ENCODE results near the gene DMAC2L.

DMAC2L gene

GRCh38 chr14:50321009-50321660, 9.0 kb downstream of the DMAC2L start:
- peak; percentile 21 to 57 (median 31) for DNase-seq (ENCODE audit: low read depth in 4 of 4, low spot score in 1 of 4)

DNA sequence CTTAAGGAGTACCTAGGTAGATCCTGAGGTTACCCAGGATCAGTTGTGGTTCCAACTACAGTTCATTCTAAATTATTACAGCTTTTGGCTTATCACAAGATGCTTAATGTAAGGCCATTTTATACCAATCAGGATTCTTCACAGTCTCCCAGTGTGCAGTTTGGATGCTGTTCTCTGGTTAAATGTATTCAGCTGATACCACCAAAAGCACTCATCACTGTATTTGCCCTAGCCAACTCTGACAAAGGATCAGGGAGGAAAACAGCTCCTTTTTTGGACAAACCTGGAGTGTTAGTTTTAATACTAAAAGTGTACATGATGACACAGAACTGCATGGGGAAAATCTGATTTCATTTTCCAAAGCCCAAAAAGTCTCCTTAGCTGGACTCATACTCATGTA, 19.5 kb downstream of the DMAC2L start:
- DNase-seq (ENCODE audit: low read depth in 4 of 4, low spot score in 1 of 4): no peak

DNA sequence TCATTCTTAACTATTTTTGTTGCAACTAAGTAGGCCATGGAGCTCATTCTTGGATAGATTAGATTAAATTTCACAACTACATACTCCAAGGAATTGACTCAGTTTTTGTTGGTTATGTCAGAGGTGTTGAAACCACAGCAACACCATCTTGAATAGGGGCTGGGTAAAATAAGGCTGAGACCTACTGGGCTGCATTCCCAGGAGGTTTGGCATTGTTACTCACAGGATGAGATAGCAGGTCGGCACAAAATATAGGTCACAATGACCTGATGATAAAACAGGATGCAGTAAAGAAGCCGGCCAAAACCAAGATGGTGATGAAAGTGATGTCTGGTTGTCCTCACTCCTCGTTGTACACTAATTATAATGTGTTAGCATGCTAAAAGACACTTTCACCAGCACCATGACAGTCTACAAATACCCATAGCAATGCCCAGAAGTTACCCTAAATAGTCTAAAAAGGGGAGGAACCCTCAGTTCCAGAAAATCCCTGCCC, 20.9 kb downstream of the DMAC2L start:
- DNase-seq (ENCODE audit: low read depth in 4 of 4, low spot score in 1 of 4): no peak

DNA sequence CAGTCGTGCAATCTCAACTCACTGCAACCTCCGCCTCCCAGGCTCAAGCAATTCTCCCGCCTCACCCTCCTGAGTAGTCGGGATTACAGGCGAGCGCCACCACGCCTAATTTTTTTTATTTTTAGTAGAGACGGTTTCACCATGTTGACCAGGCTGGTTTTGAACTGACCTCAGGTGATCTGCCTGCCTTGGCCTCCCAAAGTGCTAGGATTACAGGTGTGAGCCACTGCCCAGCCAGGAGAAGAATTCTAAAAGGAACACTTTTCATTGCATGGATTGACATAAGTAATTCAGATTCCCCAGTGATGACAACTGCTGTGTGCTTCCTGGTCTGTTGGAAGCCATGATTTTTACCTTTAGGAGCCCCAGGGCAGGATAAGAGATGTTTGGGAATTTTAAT, 22.1 kb downstream of the DMAC2L start:
- no peak for DNase-seq (ENCODE audit: low read depth in 4 of 4, low spot score in 1 of 4)

DNA sequence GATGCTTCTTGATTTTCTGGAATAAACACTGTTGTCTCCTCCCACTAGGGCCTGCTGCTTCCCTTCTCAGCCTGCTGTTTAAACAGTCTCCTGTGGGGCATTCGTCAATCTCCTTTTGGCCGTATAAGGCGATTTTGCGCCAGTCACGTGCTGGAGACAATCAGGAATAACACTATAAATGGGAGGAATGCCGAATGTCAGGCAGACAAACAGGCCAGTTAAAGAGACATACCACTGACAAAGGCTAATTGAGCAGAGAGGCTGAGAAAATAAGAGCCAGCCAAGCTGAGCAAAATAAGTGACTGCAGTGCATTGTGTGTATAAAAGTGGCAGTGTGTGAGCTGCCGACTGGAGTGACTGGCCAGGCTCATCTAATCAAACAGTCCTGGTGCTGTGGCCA, 23.3 kb downstream of the DMAC2L start:
- DNase-seq (ENCODE audit: low read depth in 4 of 4, low spot score in 1 of 4): no peak

- DNase-seq (ENCODE audit: low read depth in 4 of 4, low spot score in 1 of 4): no peak
Measured at GRCh38 chr14:50335989-50336824, 24.1 kb downstream of the DMAC2L start.

- DNase-seq (ENCODE audit: low read depth in 4 of 4, low spot score in 1 of 4): no peak
Measured at GRCh38 chr14:50338587-50338986, 26.5 kb downstream of the DMAC2L start.

GRCh38 chr14:50339178-50339804, 27.2 kb downstream of the DMAC2L start:
- no peak for DNase-seq (ENCODE audit: low read depth in 4 of 4, low spot score in 1 of 4)

- no peak for DNase-seq (ENCODE audit: low read depth in 4 of 4, low spot score in 1 of 4)
Measured at GRCh38 chr14:50340045-50340444, 27.9 kb downstream of the DMAC2L start.

DNA sequence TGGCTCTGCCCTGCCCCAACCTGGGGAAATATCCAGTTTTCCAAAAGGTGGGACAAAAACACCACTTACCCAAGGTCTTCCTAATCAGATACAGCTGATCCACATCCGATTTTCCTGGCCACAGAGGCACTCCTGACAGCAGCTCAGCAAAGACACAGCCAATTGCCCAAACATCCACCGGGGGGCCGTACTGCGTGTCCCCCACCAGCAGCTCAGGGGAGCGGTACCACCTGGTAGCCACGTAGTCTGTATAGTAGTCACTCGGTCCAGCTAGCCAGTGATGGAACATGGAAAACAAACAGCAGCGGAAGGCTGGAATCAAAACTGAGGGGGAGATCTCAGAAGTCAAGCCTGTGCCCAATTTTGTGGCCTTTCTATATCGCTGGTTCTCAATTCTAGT, 28.8 kb downstream of the DMAC2L start:
- DNase-seq (ENCODE audit: low read depth in 4 of 4, low spot score in 1 of 4): no peak

DNA sequence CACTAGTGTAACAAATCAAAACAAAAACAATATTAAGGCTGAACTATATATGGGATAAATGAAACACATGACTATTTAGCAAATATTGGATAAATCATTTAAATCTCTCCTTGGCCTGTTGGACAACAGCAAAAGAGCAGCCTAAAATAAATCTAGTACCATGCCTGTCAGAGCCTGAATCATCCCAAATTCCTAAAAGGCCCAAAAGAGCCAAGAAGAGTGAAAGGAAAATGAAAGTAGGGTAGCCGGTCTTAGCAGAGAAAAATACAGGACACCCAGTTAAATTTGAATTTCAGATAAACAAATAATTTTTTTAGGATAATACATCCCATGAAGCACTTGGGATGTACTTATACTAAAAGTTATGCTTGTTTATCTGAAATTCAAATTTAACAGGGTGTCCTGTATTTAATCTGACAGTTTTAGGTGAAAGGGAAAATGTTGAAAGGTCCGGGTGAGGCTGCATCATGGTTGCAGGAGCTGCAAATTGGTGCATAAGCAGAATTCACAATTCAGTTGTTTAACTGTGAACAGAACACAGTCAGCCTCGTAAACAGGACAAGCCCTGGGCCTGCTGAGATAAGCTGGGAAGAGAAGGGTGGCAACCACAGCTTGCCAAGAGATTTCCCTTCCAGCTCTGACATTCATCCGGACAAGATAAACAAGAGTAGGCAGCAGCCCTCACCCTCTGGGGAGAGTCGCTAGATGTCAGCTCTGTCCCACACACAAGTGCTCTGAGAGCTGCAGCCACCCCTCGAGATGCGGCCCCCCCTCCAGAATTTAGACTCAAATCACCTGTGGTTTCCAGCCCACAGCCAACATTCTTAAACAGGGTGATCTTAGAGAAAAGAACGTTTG, 30.3 kb downstream of the DMAC2L start:
- peak in 1 of 4 experiments; percentile 16 for DNase-seq (ENCODE audit: low read depth in 4 of 4, low spot score in 1 of 4)

- no peak for DNase-seq (ENCODE audit: low read depth in 4 of 4, low spot score in 1 of 4)
Measured at GRCh38 chr14:50343434-50343833, 31.3 kb downstream of the DMAC2L start.

GRCh38 chr14:50344116-50344775, 32.1 kb downstream of the DMAC2L start:
- DNase-seq (ENCODE audit: low read depth in 4 of 4, low spot score in 1 of 4): peak; percentile 33 to 73 (median 50)

DNA sequence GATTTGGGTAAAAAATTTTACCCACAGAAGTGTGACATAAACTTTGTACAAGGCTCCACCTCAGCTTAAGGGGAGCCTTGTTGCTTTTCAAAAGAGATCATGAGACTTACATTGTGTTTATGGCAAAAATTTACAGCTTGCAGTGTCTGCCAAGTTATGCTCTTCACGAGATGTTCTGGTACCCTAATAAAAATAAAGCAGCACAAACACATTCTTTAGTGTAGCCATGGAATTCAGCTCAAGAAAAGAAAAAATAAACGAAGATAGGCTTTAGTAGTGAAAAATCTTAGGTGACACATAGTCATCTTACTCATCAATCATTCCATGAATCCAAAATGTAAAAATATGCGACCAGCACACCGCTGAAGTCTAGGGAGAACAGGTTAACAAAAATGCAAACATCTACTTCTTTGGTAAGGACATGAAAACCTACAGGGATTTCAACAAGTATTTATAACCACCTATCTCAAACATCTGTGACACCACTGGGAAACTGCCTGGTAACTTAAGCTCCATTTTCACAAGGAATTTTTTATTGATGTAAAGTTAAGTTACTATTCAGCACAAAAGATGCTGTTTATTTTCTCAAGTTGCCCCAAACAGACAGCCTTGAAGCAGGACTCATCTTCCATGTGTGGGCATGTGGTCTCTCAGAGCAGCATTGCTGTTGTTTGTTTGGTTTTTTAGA, 32.9 kb downstream of the DMAC2L start:
- no peak for DNase-seq (ENCODE audit: low read depth in 4 of 4, low spot score in 1 of 4)

DNA sequence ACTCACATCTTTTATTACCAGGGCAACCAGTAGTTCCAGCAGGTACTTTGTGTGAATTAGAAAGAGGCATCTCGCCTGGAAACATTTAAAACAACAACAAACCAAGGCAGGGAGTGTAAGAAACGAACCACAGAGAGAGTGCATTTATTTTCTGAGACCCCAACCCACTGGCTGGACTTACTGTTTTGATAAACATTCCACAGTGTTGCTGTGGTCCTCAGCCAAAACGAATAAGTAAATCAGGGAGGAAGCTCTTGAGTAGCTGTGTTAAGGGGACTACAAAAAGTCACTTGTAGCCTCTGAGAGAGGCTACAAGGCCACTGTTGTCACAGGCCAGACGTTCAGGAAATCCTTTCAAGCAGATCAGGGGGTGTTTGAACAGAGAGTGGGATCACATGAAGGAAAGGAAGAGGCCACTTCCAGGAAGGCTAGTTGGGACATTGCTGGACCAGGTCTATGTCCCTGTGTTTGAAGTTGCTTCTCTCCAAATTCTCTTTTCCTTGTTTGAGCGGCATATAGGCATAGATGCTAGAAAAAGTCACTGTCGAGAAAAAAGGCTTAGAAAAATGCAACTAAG, 33.8 kb downstream of the DMAC2L start:
- DNase-seq (ENCODE audit: low read depth in 4 of 4, low spot score in 1 of 4): no peak

- no peak for DNase-seq (ENCODE audit: low read depth in 4 of 4, low spot score in 1 of 4)
Measured at GRCh38 chr14:50347521-50347920, 35.4 kb downstream of the DMAC2L start.

GRCh38 chr14:50348933-50349332, 36.8 kb downstream of the DMAC2L start:
- no peak for DNase-seq (ENCODE audit: low read depth in 4 of 4, low spot score in 1 of 4)

GRCh38 chr14:50350975-50351374, 38.9 kb downstream of the DMAC2L start:
- no peak for DNase-seq (ENCODE audit: low read depth in 4 of 4, low spot score in 1 of 4)

DNA sequence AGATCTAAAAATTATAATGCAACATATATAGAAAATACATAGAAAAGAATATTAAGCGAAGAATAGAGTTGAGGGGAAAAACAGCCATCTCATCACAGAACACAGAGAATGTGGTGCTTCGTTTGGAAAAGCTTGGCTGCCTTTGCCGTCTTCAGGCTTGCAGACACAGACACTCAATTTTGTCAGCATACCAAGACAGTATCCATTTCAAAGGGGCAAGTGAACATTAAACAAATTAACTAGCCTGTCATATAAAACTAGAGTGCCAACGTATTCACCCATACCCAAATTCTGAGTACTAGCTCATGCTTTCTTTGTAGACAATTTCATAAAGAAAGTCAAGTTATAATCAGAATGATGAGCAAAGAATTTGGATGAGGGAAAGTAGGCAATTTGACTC, 40.5 kb downstream of the DMAC2L start:
- DNase-seq (ENCODE audit: low read depth in 4 of 4, low spot score in 1 of 4): no peak

- DNase-seq (ENCODE audit: low read depth in 4 of 4, low spot score in 1 of 4): no peak
Measured at GRCh38 chr14:50353126-50353525, 41.0 kb downstream of the DMAC2L start.
